ENCODE measurements around the gene CITED2.

The CITED2 gene

GRCh38 chr6:139406577-139407343 lies 32.3 kb upstream of the CITED2 start:
- Histone ChIP-seq H3K9ac (ENCODE audit: low read length in 5 of 5) (no peak overlapping the region), H3K36me3 (ENCODE audit: control insufficient read depth in 5 of 5, insufficient read depth in 5 of 5, low read length in 5 of 5) (no peaks in the 10 kb centered on the region)

GRCh38 chr6:139402876-139403386 lies 28.5 kb upstream of the CITED2 start:
- H3K27ac ChIP-seq (ENCODE audit: low read depth, low read length), result no peak overlapping the region
- H3K4me1 ChIP-seq (ENCODE audit: control insufficient read depth in 5 of 5, insufficient read depth in 5 of 5, low read length in 5 of 5), result no peaks in the 10 kb centered on the region
- H3K27me3 ChIP-seq (ENCODE audit: control insufficient read depth in 5 of 5, insufficient read depth in 4 of 5, low read length in 5 of 5), result no peaks in the 10 kb centered on the region
- no peaks in the 10 kb centered on the region for H3K36me3 ChIP-seq (ENCODE audit: control insufficient read depth in 5 of 5, insufficient read depth in 5 of 5, low read length in 5 of 5)
- no peak overlapping the region for H3K4me3 ChIP-seq (ENCODE audit: low read depth in 1 of 5, low read length in 5 of 5)
- no peak overlapping the region for H3K9ac ChIP-seq (ENCODE audit: low read length in 5 of 5)
- H3K9me3 ChIP-seq (ENCODE audit: control insufficient read depth in 5 of 5, low read length in 5 of 5), result no peaks in the 10 kb centered on the region

More at GRCh38 chr6:139406577-139407343, 32.3 kb upstream of the CITED2 start:
- H3K4me1 ChIP-seq (ENCODE audit: control insufficient read depth in 5 of 5, insufficient read depth in 5 of 5, low read length in 5 of 5), result no peaks in the 10 kb centered on the region
- no peaks in the 10 kb centered on the region for H3K27me3 ChIP-seq (ENCODE audit: control insufficient read depth in 5 of 5, insufficient read depth in 4 of 5, low read length in 5 of 5)
- H3K27ac ChIP-seq (ENCODE audit: low read depth, low read length), result no peak overlapping the region
- no peaks in the 10 kb centered on the region for H3K9me3 ChIP-seq (ENCODE audit: control insufficient read depth in 5 of 5, low read length in 5 of 5)
- no peak overlapping the region for H3K4me3 ChIP-seq (ENCODE audit: low read depth in 1 of 5, low read length in 5 of 5)

GRCh38 chr6:139398658-139399057 lies 24.2 kb upstream of the CITED2 start:
- Histone ChIP-seq H3K9ac (ENCODE audit: low read length in 5 of 5) (no peak overlapping the region), H3K9me3 (ENCODE audit: control insufficient read depth in 5 of 5, low read length in 5 of 5) (no peaks in the 10 kb centered on the region), H3K4me3 (ENCODE audit: low read depth in 1 of 5, low read length in 5 of 5) (no peak overlapping the region), H3K27ac (ENCODE audit: low read depth, low read length) (no peak overlapping the region), H3K4me1 (ENCODE audit: control insufficient read depth in 5 of 5, insufficient read depth in 5 of 5, low read length in 5 of 5) (no peaks in the 10 kb centered on the region), H3K27me3 (ENCODE audit: control insufficient read depth in 5 of 5, insufficient read depth in 4 of 5, low read length in 5 of 5) (no peaks in the 10 kb centered on the region), H3K36me3 (ENCODE audit: control insufficient read depth in 5 of 5, insufficient read depth in 5 of 5, low read length in 5 of 5) (no peaks in the 10 kb centered on the region)

- H3K27ac ChIP-seq (ENCODE audit: low read depth, low read length), result no peak overlapping the region
- H3K4me3 ChIP-seq (ENCODE audit: low read depth in 1 of 5, low read length in 5 of 5), result no peak overlapping the region
- H3K36me3 ChIP-seq (ENCODE audit: control insufficient read depth in 5 of 5, insufficient read depth in 5 of 5, low read length in 5 of 5), result no peaks in the 10 kb centered on the region
- no peaks in the 10 kb centered on the region for H3K27me3 ChIP-seq (ENCODE audit: control insufficient read depth in 5 of 5, insufficient read depth in 4 of 5, low read length in 5 of 5)
- no peak overlapping the region for H3K9ac ChIP-seq (ENCODE audit: low read length in 5 of 5)
- no peaks in the 10 kb centered on the region for H3K4me1 ChIP-seq (ENCODE audit: control insufficient read depth in 5 of 5, insufficient read depth in 5 of 5, low read length in 5 of 5)
- no peaks in the 10 kb centered on the region for H3K9me3 ChIP-seq (ENCODE audit: control insufficient read depth in 5 of 5, low read length in 5 of 5)
These were observed 21.4 kb upstream of the CITED2 start for GRCh38 chr6:139395891-139396301.

- Histone ChIP-seq H3K4me1 (ENCODE audit: control insufficient read depth in 5 of 5, insufficient read depth in 5 of 5, low read length in 5 of 5) (no peaks in the 10 kb centered on the region), H3K27ac (ENCODE audit: low read depth, low read length) (no peak overlapping the region), H3K27me3 (ENCODE audit: control insufficient read depth in 5 of 5, insufficient read depth in 4 of 5, low read length in 5 of 5) (no peaks in the 10 kb centered on the region), H3K9ac (ENCODE audit: low read length in 5 of 5) (no peak overlapping the region), H3K9me3 (ENCODE audit: control insufficient read depth in 5 of 5, low read length in 5 of 5) (no peaks in the 10 kb centered on the region), H3K36me3 (ENCODE audit: control insufficient read depth in 5 of 5, insufficient read depth in 5 of 5, low read length in 5 of 5) (no peaks in the 10 kb centered on the region), H3K4me3 (ENCODE audit: low read depth in 1 of 5, low read length in 5 of 5) (no peak overlapping the region)
These were observed 20.9 kb upstream of the CITED2 start for GRCh38 chr6:139395371-139395770.

- Histone ChIP-seq H3K27ac (ENCODE audit: low read depth, low read length) (no peak overlapping the region), H3K9ac (ENCODE audit: low read length in 5 of 5) (no peak overlapping the region), H3K4me3 (ENCODE audit: low read depth in 1 of 5, low read length in 5 of 5) (no peak overlapping the region), H3K9me3 (ENCODE audit: control insufficient read depth in 5 of 5, low read length in 5 of 5) (no peaks in the 10 kb centered on the region), H3K27me3 (ENCODE audit: control insufficient read depth in 5 of 5, insufficient read depth in 4 of 5, low read length in 5 of 5) (no peaks in the 10 kb centered on the region), H3K36me3 (ENCODE audit: control insufficient read depth in 5 of 5, insufficient read depth in 5 of 5, low read length in 5 of 5) (no peaks in the 10 kb centered on the region), H3K4me1 (ENCODE audit: control insufficient read depth in 5 of 5, insufficient read depth in 5 of 5, low read length in 5 of 5) (no peaks in the 10 kb centered on the region)
These were observed 19.7 kb upstream of the CITED2 start for GRCh38 chr6:139394027-139394649.

- Histone ChIP-seq H3K9ac (ENCODE audit: low read length in 5 of 5) (no peak overlapping the region), H3K36me3 (ENCODE audit: control insufficient read depth in 5 of 5, insufficient read depth in 5 of 5, low read length in 5 of 5) (no peaks in the 10 kb centered on the region), H3K4me1 (ENCODE audit: control insufficient read depth in 5 of 5, insufficient read depth in 5 of 5, low read length in 5 of 5) (no peaks in the 10 kb centered on the region), H3K4me3 (ENCODE audit: low read depth in 1 of 5, low read length in 5 of 5) (no peak overlapping the region), H3K27me3 (ENCODE audit: control insufficient read depth in 5 of 5, insufficient read depth in 4 of 5, low read length in 5 of 5) (no peaks in the 10 kb centered on the region), H3K27ac (ENCODE audit: low read depth, low read length) (no peak overlapping the region), H3K9me3 (ENCODE audit: control insufficient read depth in 5 of 5, low read length in 5 of 5) (no peaks in the 10 kb centered on the region)
These were observed 18.3 kb upstream of the CITED2 start for GRCh38 chr6:139392794-139393193.

GRCh38 chr6:139391709-139392108 lies 17.3 kb upstream of the CITED2 start:
- Histone ChIP-seq H3K27ac (ENCODE audit: low read depth, low read length) (no peak overlapping the region), H3K36me3 (ENCODE audit: control insufficient read depth in 5 of 5, insufficient read depth in 5 of 5, low read length in 5 of 5) (no peaks in the 10 kb centered on the region), H3K4me3 (ENCODE audit: low read depth in 1 of 5, low read length in 5 of 5) (no peak overlapping the region), H3K4me1 (ENCODE audit: control insufficient read depth in 5 of 5, insufficient read depth in 5 of 5, low read length in 5 of 5) (no peaks in the 10 kb centered on the region), H3K27me3 (ENCODE audit: control insufficient read depth in 5 of 5, insufficient read depth in 4 of 5, low read length in 5 of 5) (no peaks in the 10 kb centered on the region), H3K9me3 (ENCODE audit: control insufficient read depth in 5 of 5, low read length in 5 of 5) (no peaks in the 10 kb centered on the region), H3K9ac (ENCODE audit: low read length in 5 of 5) (no peak overlapping the region)

- Histone ChIP-seq H3K9ac (ENCODE audit: low read length in 5 of 5) (no peak overlapping the region), H3K9me3 (ENCODE audit: control insufficient read depth in 5 of 5, low read length in 5 of 5) (no peaks in the 10 kb centered on the region), H3K4me3 (ENCODE audit: low read depth in 1 of 5, low read length in 5 of 5) (no peak overlapping the region), H3K27ac (ENCODE audit: low read depth, low read length) (no peak overlapping the region), H3K4me1 (ENCODE audit: control insufficient read depth in 5 of 5, insufficient read depth in 5 of 5, low read length in 5 of 5) (no peaks in the 10 kb centered on the region), H3K36me3 (ENCODE audit: control insufficient read depth in 5 of 5, insufficient read depth in 5 of 5, low read length in 5 of 5) (no peaks in the 10 kb centered on the region), H3K27me3 (ENCODE audit: control insufficient read depth in 5 of 5, insufficient read depth in 4 of 5, low read length in 5 of 5) (no peaks in the 10 kb centered on the region)
These were observed 16.0 kb upstream of the CITED2 start for GRCh38 chr6:139390447-139390846.

- H3K9me3 ChIP-seq (ENCODE audit: control insufficient read depth in 5 of 5, low read length in 5 of 5), result no peaks in the 10 kb centered on the region
- H3K9ac ChIP-seq (ENCODE audit: low read length in 5 of 5), result no peak overlapping the region
- no peak overlapping the region for H3K27ac ChIP-seq (ENCODE audit: low read depth, low read length)
These were observed 13.9 kb upstream of the CITED2 start for GRCh38 chr6:139388384-139388783.

More at GRCh38 chr6:139388384-139388783, 13.9 kb upstream of the CITED2 start:
- Histone ChIP-seq H3K4me1 (ENCODE audit: control insufficient read depth in 5 of 5, insufficient read depth in 5 of 5, low read length in 5 of 5) (no peaks in the 10 kb centered on the region), H3K36me3 (ENCODE audit: control insufficient read depth in 5 of 5, insufficient read depth in 5 of 5, low read length in 5 of 5) (no peaks in the 10 kb centered on the region), H3K4me3 (ENCODE audit: low read depth in 1 of 5, low read length in 5 of 5) (no peak overlapping the region), H3K27me3 (ENCODE audit: control insufficient read depth in 5 of 5, insufficient read depth in 4 of 5, low read length in 5 of 5) (no peaks in the 10 kb centered on the region)

Measured in subcutaneous abdominal adipose tissue (tissue), 5 donors.